ENCODE data around the gene CGNL1.

The CGNL1 gene

GRCh38 chr15:57557267-57557666, 181.0 kb downstream of the CGNL1 start:
- peaks cover 8% of the 10 kb centered on the region for H3K4me1 Mint-ChIP-seq (ENCODE audit: low read depth)
- H3K4me3 Mint-ChIP-seq: no peak overlapping the region
- H3K27me3 Mint-ChIP-seq (ENCODE audit: low read depth): peaks cover 3% of the 10 kb centered on the region
- H3K9me3 Mint-ChIP-seq: peaks cover 6% of the 10 kb centered on the region
- no peaks in the 10 kb centered on the region for H3K36me3 Mint-ChIP-seq (ENCODE audit: low read depth)
- H3K27ac Mint-ChIP-seq: no peak overlapping the region

- Mint-ChIP-seq H3K4me1 (ENCODE audit: low read depth) (peaks cover 12% of the 10 kb centered on the region), H3K27me3 (ENCODE audit: low read depth) (no peaks in the 10 kb centered on the region), H3K4me3 (no peak overlapping the region), H3K36me3 (ENCODE audit: low read depth) (no peaks in the 10 kb centered on the region), H3K9me3 (peaks cover 6% of the 10 kb centered on the region), H3K27ac (no peak overlapping the region)
Measured at GRCh38 chr15:57557810-57558209, 181.5 kb downstream of the CGNL1 start.

- Mint-ChIP-seq H3K27ac (no peak overlapping the region), H3K36me3 (ENCODE audit: low read depth) (no peaks in the 10 kb centered on the region), H3K27me3 (ENCODE audit: low read depth) (peaks cover 7% of the 10 kb centered on the region), H3K4me3 (no peak overlapping the region), H3K9me3 (peaks cover 6% of the 10 kb centered on the region), H3K4me1 (ENCODE audit: low read depth) (peaks cover 21% of the 10 kb centered on the region)
Measured at GRCh38 chr15:57559875-57560274, 183.6 kb downstream of the CGNL1 start.

GRCh38 chr15:57561041-57561711, 184.9 kb downstream of the CGNL1 start:
- no peaks in the 10 kb centered on the region for H3K36me3 Mint-ChIP-seq (ENCODE audit: low read depth)
- peak overlapping the region; percentile 74 for H3K27ac Mint-ChIP-seq
- peaks cover 7% of the 10 kb centered on the region for H3K27me3 Mint-ChIP-seq (ENCODE audit: low read depth)
- H3K4me1 Mint-ChIP-seq (ENCODE audit: low read depth): peaks cover 29% of the 10 kb centered on the region
- no peak overlapping the region for H3K4me3 Mint-ChIP-seq
- H3K9me3 Mint-ChIP-seq: peaks cover 6% of the 10 kb centered on the region

GRCh38 chr15:57562196-57562769, 186.0 kb downstream of the CGNL1 start:
- Mint-ChIP-seq H3K27me3 (ENCODE audit: low read depth) (peaks cover 7% of the 10 kb centered on the region), H3K4me1 (ENCODE audit: low read depth) (peaks cover 29% of the 10 kb centered on the region), H3K27ac (no peak overlapping the region), H3K9me3 (peaks cover 6% of the 10 kb centered on the region), H3K36me3 (ENCODE audit: low read depth) (no peaks in the 10 kb centered on the region), H3K4me3 (no peak overlapping the region)

GRCh38 chr15:57563416-57563815, 187.1 kb downstream of the CGNL1 start:
- Mint-ChIP-seq H3K9me3 (peaks cover 6% of the 10 kb centered on the region), H3K36me3 (ENCODE audit: low read depth) (no peaks in the 10 kb centered on the region), H3K4me3 (no peak overlapping the region), H3K27ac (no peak overlapping the region), H3K4me1 (ENCODE audit: low read depth) (peaks cover 29% of the 10 kb centered on the region), H3K27me3 (ENCODE audit: low read depth) (peaks cover 12% of the 10 kb centered on the region)

GRCh38 chr15:57565311-57565710, 189.0 kb downstream of the CGNL1 start:
- Mint-ChIP-seq H3K27me3 (ENCODE audit: low read depth) (peaks cover 20% of the 10 kb centered on the region), H3K4me1 (ENCODE audit: low read depth) (peaks cover 29% of the 10 kb centered on the region), H3K36me3 (ENCODE audit: low read depth) (no peaks in the 10 kb centered on the region), H3K27ac (peak overlapping the region; percentile 53), H3K4me3 (peak overlapping the region; percentile 37), H3K9me3 (no peaks in the 10 kb centered on the region)

- H3K4me1 Mint-ChIP-seq (ENCODE audit: low read depth): peaks cover 24% of the 10 kb centered on the region
- peaks cover 25% of the 10 kb centered on the region for H3K27me3 Mint-ChIP-seq (ENCODE audit: low read depth)
- H3K4me3 Mint-ChIP-seq: no peak overlapping the region
- no peak overlapping the region for H3K27ac Mint-ChIP-seq
- no peaks in the 10 kb centered on the region for H3K9me3 Mint-ChIP-seq
- no peaks in the 10 kb centered on the region for H3K36me3 Mint-ChIP-seq (ENCODE audit: low read depth)
Measured at GRCh38 chr15:57566834-57567233, 190.5 kb downstream of the CGNL1 start.

GRCh38 chr15:57567891-57568290, 191.6 kb downstream of the CGNL1 start:
- H3K27me3 Mint-ChIP-seq (ENCODE audit: low read depth): peaks cover 25% of the 10 kb centered on the region

GRCh38 chr15:57568299-57568698, 192.0 kb downstream of the CGNL1 start:
- H3K27me3 Mint-ChIP-seq (ENCODE audit: low read depth): peaks cover 24% of the 10 kb centered on the region
- H3K36me3 Mint-ChIP-seq (ENCODE audit: low read depth): no peaks in the 10 kb centered on the region
- H3K4me1 Mint-ChIP-seq (ENCODE audit: low read depth): peaks cover 14% of the 10 kb centered on the region
- no peaks in the 10 kb centered on the region for H3K9me3 Mint-ChIP-seq
- no peak overlapping the region for H3K27ac Mint-ChIP-seq
- H3K4me3 Mint-ChIP-seq: no peak overlapping the region

More at GRCh38 chr15:57567891-57568290, 191.6 kb downstream of the CGNL1 start:
- Mint-ChIP-seq H3K36me3 (ENCODE audit: low read depth) (no peaks in the 10 kb centered on the region), H3K4me3 (no peak overlapping the region), H3K4me1 (ENCODE audit: low read depth) (peaks cover 17% of the 10 kb centered on the region), H3K9me3 (no peaks in the 10 kb centered on the region), H3K27ac (no peak overlapping the region)

- Mint-ChIP-seq H3K4me3 (no peak overlapping the region), H3K27ac (no peak overlapping the region), H3K36me3 (ENCODE audit: low read depth) (no peaks in the 10 kb centered on the region), H3K4me1 (ENCODE audit: low read depth) (peaks cover 5% of the 10 kb centered on the region), H3K27me3 (ENCODE audit: low read depth) (peaks cover 18% of the 10 kb centered on the region), H3K9me3 (no peaks in the 10 kb centered on the region)
Measured at GRCh38 chr15:57570340-57570739, 194.0 kb downstream of the CGNL1 start.

- Mint-ChIP-seq H3K36me3 (ENCODE audit: low read depth) (no peaks in the 10 kb centered on the region), H3K4me3 (no peak overlapping the region), H3K4me1 (ENCODE audit: low read depth) (no peaks in the 10 kb centered on the region), H3K9me3 (no peaks in the 10 kb centered on the region), H3K27ac (no peak overlapping the region), H3K27me3 (ENCODE audit: low read depth) (peaks cover 18% of the 10 kb centered on the region)
Measured at GRCh38 chr15:57570994-57571393, 194.7 kb downstream of the CGNL1 start.

GRCh38 chr15:57571725-57572124, 195.4 kb downstream of the CGNL1 start:
- H3K27ac Mint-ChIP-seq: no peak overlapping the region
- H3K36me3 Mint-ChIP-seq (ENCODE audit: low read depth): no peaks in the 10 kb centered on the region
- H3K9me3 Mint-ChIP-seq: no peaks in the 10 kb centered on the region
- no peaks in the 10 kb centered on the region for H3K4me1 Mint-ChIP-seq (ENCODE audit: low read depth)
- peaks cover 18% of the 10 kb centered on the region for H3K27me3 Mint-ChIP-seq (ENCODE audit: low read depth)
- H3K4me3 Mint-ChIP-seq: no peak overlapping the region

GRCh38 chr15:57572468-57572867, 196.2 kb downstream of the CGNL1 start:
- H3K9me3 Mint-ChIP-seq: no peaks in the 10 kb centered on the region

GRCh38 chr15:57573151-57573550, 196.8 kb downstream of the CGNL1 start:
- Mint-ChIP-seq H3K9me3 (no peaks in the 10 kb centered on the region), H3K27ac (no peak overlapping the region), H3K36me3 (ENCODE audit: low read depth) (no peaks in the 10 kb centered on the region), H3K4me1 (ENCODE audit: low read depth) (no peaks in the 10 kb centered on the region), H3K4me3 (no peak overlapping the region), H3K27me3 (ENCODE audit: low read depth) (peaks cover 27% of the 10 kb centered on the region)

More at GRCh38 chr15:57572468-57572867, 196.2 kb downstream of the CGNL1 start:
- Mint-ChIP-seq H3K27ac (no peak overlapping the region), H3K27me3 (ENCODE audit: low read depth) (peaks cover 23% of the 10 kb centered on the region), H3K36me3 (ENCODE audit: low read depth) (no peaks in the 10 kb centered on the region), H3K4me1 (ENCODE audit: low read depth) (no peaks in the 10 kb centered on the region), H3K4me3 (no peak overlapping the region)
